DND-41 (cell line): Measurements from ENCODE around the gene LRRC47.

ENCODE experiments used
- ATAC-seq: fragments of 200-7000 bp; cut with Tn5 transposase; 3 replicates; pipeline ENCODE4 v1.9.1; 2021; ENCODE audit warnings: low read depth; ENCODE audit not compliant: insufficient read depth
- DNase-seq: peaks from one replicate; pipeline ENCODE4 v3.0.0-alpha.2; 2020
- H2AFZ ChIP-seq: 2 replicates; pipeline ENCODE4 v1.6.0; 2012; ENCODE audit warnings: low read depth, low read length
- H3K27ac ChIP-seq: 2 replicates; pipeline ENCODE4 v1.5.1; 2012; ENCODE audit warnings: low read length, inconsistent platforms
- H3K27me3 ChIP-seq: fragments of 200-600 bp; sonication (generic); 2 replicates; pipeline ENCODE4 v1.6.0; 2012; ENCODE audit warnings: low read length, mild to moderate bottlenecking, inconsistent platforms; ENCODE audit not compliant: insufficient read depth, poor library complexity
- H3K36me3 ChIP-seq: 2 replicates; pipeline ENCODE4 v1.5.1; 2012; ENCODE audit warnings: low read length, inconsistent platforms; ENCODE audit not compliant: insufficient read depth
- H3K4me1 ChIP-seq: 2 replicates; pipeline ENCODE4 v1.5.1; 2012; ENCODE audit warnings: mild to moderate bottlenecking, low read length; ENCODE audit not compliant: insufficient read depth
- H3K4me2 ChIP-seq: 2 replicates; pipeline ENCODE4 v1.6.0; 2012; ENCODE audit warnings: mild to moderate bottlenecking, moderate library complexity, low read length, inconsistent platforms; ENCODE audit not compliant: insufficient read depth
- H3K4me3 ChIP-seq, 2 experiments: fragments of 200-600 bp in 1 of 2; shearing (Covaris generic) in 1 of 2; 2 replicates each; pipeline ENCODE4 v1.5.1; 2012 to 2016; ENCODE audit warnings: inconsistent platforms in 2 of 2, low read length in 2 of 2, mild to moderate bottlenecking in 2 of 2, low read depth in 1 of 2, moderate library complexity in 1 of 2
- H3K79me2 ChIP-seq: 2 replicates; pipeline ENCODE4 v1.6.0; 2012; ENCODE audit warnings: low read length, inconsistent platforms; ENCODE audit not compliant: insufficient read depth
- H3K9ac ChIP-seq: 2 replicates; pipeline ENCODE4 v1.6.0; 2012; ENCODE audit warnings: low read depth, mild to moderate bottlenecking, inconsistent platforms, low read length, moderate library complexity
- H3K9me3 ChIP-seq: 2 replicates; pipeline ENCODE4 v1.5.1; 2012; ENCODE audit warnings: low read length, moderate library complexity, mild to moderate bottlenecking, inconsistent platforms; ENCODE audit not compliant: insufficient read depth, severe bottlenecking
- H4K20me1 ChIP-seq: 2 replicates; pipeline ENCODE4 v1.6.0; 2012; ENCODE audit warnings: low read length; ENCODE audit not compliant: insufficient read depth
- CTCF ChIP-seq: IDR thresholded peaks from 2 replicates; pipeline ENCODE4 v1.5.1; 2012; ENCODE audit warnings: borderline replicate concordance, low read length, moderate library complexity, mild to moderate bottlenecking; ENCODE audit not compliant: poor library complexity, severe bottlenecking; ENCODE audit errors: extremely low read depth
- EZH2 ChIP-seq: IDR thresholded peaks from 3 replicates; pipeline ENCODE4 v1.6.1; 2012; ENCODE audit warnings: borderline replicate concordance, low read depth, mild to moderate bottlenecking, moderate library complexity, low read length, inconsistent platforms; ENCODE audit not compliant: severe bottlenecking

The LRRC47 gene

GRCh38 chr1:3834701-3835100 lies 38.4 kb upstream of the LRRC47 start:
- ATAC-seq = no peak

GRCh38 chr1:3831689-3832088 lies 35.4 kb upstream of the LRRC47 start:
- TF ChIP-seq EZH2 = no peak
- TF ChIP-seq CTCF = no peak
- DNase-seq (no peak), ATAC-seq (no peak)
- no peaks in the 10 kb centered on the region for H4K20me1 ChIP-seq
- peaks cover 67% of the 10 kb centered on the region for H3K36me3 ChIP-seq
- no peaks in the 10 kb centered on the region for H3K9me3 ChIP-seq
- no peaks in the 10 kb centered on the region for H3K4me1 ChIP-seq
- no peaks in the 10 kb centered on the region for H3K79me2 ChIP-seq
- no peak overlapping the region for H3K27ac ChIP-seq
- no peak overlapping the region for H3K4me2 ChIP-seq
- H3K9ac ChIP-seq = no peak overlapping the region
- H3K27me3 ChIP-seq = no peaks in the 10 kb centered on the region
- no peak overlapping the region for H3K4me3 ChIP-seq
- no peak overlapping the region for H2AFZ ChIP-seq

More at GRCh38 chr1:3834701-3835100, 38.4 kb upstream of the LRRC47 start:
- Histone ChIP-seq H3K4me3 (no peak overlapping the region), H2AFZ (no peak overlapping the region), H3K9ac (no peak overlapping the region), H3K4me2 (no peak overlapping the region), H4K20me1 (no peaks in the 10 kb centered on the region), H3K36me3 (peaks cover 68% of the 10 kb centered on the region), H3K79me2 (no peaks in the 10 kb centered on the region), H3K9me3 (no peaks in the 10 kb centered on the region), H3K27ac (no peak overlapping the region), H3K27me3 (no peaks in the 10 kb centered on the region), H3K4me1 (no peaks in the 10 kb centered on the region)
- DNase-seq = no peak
- no peak for TF ChIP-seq EZH2
- no peak for TF ChIP-seq CTCF

GRCh38 chr1:3828391-3828790 lies 32.1 kb upstream of the LRRC47 start:
- H3K9me3 ChIP-seq = no peaks in the 10 kb centered on the region
- H2AFZ ChIP-seq = no peak overlapping the region
- H4K20me1 ChIP-seq = no peaks in the 10 kb centered on the region
- H3K36me3 ChIP-seq = peaks cover 69% of the 10 kb centered on the region
- H3K4me2 ChIP-seq = no peak overlapping the region
- TF ChIP-seq CTCF (no peak), EZH2 (no peak)
- H3K4me3 ChIP-seq = no peak overlapping the region
- H3K4me1 ChIP-seq = no peaks in the 10 kb centered on the region
- no peaks in the 10 kb centered on the region for H3K27me3 ChIP-seq
- DNase-seq = no peak
- no peak for ATAC-seq
- H3K79me2 ChIP-seq = no peaks in the 10 kb centered on the region
- no peak overlapping the region for H3K9ac ChIP-seq
- no peak overlapping the region for H3K27ac ChIP-seq

- H4K20me1 ChIP-seq = no peaks in the 10 kb centered on the region
- no peak for ATAC-seq
- peaks cover 74% of the 10 kb centered on the region for H3K36me3 ChIP-seq
Observed at GRCh38 chr1:3827813-3828307, 31.6 kb upstream of the LRRC47 start.

More at GRCh38 chr1:3827813-3828307, 31.6 kb upstream of the LRRC47 start:
- no peak overlapping the region for H3K4me2 ChIP-seq
- H3K27ac ChIP-seq = no peak overlapping the region
- H3K9ac ChIP-seq = no peak overlapping the region
- no peak for DNase-seq
- TF ChIP-seq CTCF (no peak), EZH2 (no peak)
- H3K79me2 ChIP-seq = no peaks in the 10 kb centered on the region
- H3K27me3 ChIP-seq = no peaks in the 10 kb centered on the region
- H3K4me3 ChIP-seq = no peak overlapping the region
- no peak overlapping the region for H2AFZ ChIP-seq
- H3K4me1 ChIP-seq = no peaks in the 10 kb centered on the region
- no peaks in the 10 kb centered on the region for H3K9me3 ChIP-seq
